HG03442 (cell line): ENCODE data around the gene METTL18.

Experiments used
- ATAC-seq: cut with Tn5 transposase; IDR thresholded peaks from one replicate; pipeline ENCODE4 v1.9.1; 2021; ENCODE audit warnings: mild to moderate bottlenecking, moderate library complexity; ENCODE audit not compliant: unreplicated experiment

METTL18 gene

DNA sequence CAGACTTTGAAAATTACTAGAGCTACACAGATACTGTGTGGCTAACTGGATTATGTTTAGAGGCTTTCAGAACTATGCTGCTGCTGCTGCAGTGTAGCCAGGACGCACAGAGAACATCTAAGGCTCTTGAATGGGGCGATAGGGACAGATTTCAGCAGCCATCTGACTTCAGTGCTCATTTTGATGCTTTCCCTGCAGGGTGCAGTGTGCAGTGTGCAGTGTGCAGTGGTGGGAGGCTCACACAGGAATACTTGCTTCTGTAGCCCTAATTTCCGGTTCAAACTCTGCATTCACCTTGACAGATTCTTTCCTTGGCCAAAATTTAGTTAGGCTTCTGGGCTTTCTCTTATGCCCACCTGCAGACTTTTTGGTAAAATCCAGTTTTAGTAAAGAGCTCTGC, 7.7 kb downstream of the METTL18 start:
- ATAC-seq = no peak

DNA sequence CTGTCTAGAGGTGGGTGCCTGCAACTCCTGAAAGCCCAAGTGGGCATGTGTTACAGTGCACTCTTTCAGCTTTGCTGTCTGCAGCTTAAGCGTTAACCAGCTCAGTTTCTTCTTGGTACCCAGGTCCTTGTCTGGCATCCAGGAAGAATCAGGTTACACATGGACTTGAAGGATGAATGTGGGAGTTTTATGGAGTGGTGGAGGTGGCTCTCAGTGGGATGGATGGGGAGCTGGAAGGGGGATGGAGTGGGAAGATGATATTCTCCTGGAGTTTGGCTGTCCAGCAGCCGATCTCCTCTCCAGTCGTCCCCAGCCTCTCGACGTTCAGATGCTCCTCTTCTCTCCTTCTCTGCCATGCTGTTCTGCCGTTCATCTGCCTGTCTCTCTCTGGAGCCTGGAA, 9.4 kb downstream of the METTL18 start:
- no peak for ATAC-seq

DNA sequence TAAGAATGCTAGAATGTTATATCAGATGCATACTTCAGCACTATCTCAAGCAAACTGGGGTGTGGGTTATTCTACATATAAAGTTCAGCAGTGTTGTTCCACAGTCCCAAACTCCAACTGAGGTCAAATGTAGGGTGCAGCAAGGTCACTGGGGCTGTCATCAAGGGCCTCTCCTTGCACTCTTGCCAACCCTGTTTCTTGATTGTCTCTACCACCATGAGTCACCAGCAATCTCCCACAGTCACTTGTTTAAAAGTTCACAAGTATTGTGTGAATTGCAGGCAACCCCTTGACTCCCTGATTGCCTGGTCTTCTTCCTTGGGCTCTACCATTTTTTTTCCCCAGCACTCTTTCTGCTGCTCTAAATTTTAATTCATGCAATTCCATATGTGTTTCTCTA, 10.6 kb downstream of the METTL18 start:
- ATAC-seq = no peak

DNA sequence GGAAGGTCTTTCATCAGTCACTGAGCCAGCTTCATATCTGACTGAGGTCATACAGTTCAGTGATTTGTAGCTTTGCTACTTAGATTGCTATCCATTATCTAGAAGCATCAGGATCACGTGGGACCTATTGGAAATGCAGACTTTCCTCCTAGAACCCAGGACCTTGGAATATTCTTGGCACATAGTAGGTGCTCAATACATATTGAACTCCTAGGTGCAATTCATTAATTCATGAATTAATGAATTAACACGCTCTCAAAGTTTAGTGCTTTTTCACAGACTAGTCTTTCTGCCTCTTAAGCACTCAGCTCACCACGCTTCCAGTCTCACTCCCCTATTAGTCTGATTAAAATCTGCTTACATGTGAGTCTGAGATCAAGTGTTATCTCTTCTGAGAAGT, 12.1 kb downstream of the METTL18 start:
- ATAC-seq = no peak

DNA sequence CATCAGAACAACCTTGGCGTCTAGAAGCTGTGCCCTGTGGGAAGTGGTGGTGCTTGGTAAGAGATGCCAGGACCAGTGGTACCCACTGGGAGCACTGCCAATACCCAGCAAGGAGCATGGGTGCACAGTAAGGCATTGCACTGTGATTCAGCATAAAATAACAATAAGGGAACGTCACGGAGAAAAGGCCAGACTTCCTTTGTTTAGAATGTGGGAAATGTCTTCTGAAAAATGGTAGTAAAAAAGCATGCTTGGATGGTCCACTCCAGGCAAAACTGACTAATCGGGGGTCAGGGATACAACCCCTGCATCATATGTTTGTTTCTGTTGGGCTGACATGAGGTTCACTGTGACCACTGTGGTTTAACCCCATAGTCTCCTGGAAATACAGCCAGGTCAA, 14.7 kb downstream of the METTL18 start:
- no peak for ATAC-seq

DNA sequence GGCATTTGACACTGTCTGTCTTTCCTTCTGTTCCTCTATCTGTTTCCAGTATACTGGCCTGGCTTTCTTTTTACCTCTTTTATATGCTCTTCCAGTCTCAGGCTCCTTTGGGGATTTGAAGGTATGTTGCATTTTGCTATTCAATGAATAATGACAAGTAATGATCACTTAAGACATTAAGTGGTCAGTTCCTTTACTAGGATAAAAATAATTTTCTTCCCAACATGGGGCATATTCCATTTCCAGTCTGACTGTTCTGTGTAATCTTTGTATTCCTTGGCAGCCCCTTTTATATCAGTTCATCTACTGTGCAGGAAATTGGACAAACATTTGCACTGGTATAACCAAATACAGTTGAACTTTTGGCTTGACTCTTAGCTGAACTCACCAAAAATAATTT, 15.6 kb downstream of the METTL18 start:
- ATAC-seq = no peak

DNA sequence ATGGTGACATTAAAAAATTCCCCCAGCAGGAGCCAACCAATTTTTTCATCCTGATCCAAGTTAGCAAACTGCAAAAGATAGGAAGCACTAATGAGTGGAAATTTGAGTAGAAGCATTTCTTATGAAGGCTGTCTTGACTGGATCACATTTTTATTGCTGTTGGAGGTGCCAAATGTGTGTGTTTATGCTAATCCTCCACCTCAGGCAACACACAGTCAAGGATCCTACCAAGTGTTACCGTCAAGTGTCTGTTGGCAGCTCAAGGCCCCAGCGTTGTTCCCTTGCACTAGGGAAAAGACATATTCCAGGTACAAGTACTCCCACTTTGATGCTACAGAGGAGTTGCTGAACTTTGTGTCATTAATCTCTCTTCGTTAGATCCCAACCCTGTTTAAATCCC, 18.3 kb downstream of the METTL18 start:
- no peak for ATAC-seq

DNA sequence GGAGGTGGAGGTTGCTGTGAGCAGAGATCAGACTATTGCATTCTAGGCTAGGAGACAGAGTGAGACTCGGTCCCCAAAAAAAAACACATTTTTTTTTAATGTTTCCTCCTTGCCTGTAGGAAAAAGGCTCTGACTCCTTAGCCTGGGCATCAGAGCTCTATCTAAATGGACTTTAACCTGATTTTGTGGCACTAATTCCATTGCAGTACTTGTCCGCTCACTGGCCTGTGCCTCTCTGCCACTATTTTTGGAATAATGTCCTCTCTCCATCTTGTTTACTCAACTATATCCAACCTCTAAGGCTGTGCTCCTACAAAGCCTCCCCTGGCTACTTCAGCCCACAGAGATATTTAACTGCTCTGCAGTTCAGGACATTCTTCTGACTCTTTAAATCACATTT, 26.5 kb downstream of the METTL18 start:
- no peak for ATAC-seq

DNA sequence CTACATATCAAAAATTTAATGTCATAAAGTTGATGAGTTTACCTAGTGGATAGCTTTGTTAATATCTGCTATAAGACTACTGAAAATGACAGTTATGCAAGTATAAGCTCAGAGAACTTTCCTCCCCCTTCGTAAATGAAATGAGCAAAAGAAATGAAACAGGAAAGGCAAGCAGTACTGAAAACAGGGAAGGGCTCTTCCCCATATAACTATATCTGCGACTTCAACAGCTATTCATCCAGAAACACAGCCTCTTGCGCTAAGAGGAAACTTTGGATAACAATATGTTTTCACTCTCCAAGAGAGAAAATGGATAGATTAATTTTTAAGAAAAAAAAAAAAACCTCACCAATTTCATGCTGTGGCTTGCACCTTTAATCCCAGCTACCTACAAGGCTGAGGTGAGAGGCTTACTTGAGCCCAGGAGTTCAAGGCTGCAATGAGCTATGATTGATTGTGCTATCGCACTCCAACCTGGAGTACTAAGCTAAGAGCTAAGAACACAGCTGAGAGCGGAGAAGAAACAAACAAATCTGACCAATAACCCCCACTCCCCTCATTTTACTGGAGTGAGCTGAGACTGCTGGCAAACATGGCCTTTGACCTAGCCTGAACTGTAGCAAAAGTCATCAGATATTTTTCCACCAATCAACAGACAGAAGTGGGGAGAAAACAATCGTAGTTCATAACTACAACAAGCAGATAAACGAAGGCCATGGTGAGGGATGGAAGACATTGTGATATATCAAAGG, 29.0 kb downstream of the METTL18 start:
- ATAC-seq = no peak

DNA sequence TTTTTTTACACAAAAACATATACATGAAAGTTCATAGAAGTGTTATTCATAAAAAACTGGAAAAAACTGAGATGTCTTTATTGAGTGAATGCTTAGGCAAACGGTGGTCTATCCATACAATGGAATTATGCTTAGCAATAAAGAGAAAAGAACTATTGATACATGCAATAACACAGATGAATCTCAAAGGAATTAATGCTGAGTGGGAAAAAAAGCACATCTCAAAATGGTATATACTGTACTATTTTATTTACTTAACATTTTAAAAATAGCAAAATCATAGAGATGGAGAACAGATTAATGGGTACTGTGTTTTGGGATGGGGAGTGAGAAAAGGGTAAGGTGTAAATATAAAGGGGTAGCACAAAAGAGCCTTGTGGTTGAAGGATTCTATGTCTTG, 29.8 kb downstream of the METTL18 start:
- ATAC-seq = no peak

DNA sequence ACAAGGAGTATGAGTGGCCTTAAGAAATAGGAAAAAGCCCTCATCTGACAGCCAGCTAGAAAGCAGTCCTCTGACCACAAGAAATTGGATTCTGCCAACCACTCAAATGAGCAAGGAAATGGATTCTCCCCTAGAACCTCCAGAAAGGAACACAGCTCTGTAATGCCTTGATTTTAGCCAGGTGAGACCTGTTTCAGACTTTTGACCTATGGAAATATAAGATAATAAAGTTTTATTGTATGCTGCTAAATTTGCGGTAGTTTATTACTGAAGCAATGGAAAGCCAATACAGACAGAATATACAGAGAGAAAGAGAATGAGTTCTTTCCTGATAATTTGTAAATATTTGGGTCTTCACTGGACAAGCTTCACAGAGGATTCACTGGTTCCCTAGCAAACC, 32.0 kb downstream of the METTL18 start:
- no peak for ATAC-seq

DNA sequence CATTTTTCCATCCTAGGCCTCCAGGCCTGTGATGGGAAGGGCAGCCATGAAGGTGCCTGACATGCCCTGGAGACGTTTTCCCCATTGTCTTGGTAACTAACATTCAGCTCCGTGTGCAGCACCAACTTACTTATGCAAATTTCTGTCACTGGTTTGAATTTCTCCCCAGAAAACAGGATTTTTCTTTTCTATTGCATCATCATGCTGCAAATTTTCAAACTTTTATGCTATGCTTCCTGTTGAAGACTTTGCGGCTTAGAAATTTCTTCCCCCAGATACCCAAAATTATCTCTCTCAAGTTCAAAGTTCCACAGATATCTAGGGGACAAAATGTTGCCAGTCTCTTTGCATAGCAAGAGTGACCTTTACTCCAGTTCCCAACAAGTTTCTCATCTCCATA, 35.7 kb downstream of the METTL18 start:
- ATAC-seq = no peak

DNA sequence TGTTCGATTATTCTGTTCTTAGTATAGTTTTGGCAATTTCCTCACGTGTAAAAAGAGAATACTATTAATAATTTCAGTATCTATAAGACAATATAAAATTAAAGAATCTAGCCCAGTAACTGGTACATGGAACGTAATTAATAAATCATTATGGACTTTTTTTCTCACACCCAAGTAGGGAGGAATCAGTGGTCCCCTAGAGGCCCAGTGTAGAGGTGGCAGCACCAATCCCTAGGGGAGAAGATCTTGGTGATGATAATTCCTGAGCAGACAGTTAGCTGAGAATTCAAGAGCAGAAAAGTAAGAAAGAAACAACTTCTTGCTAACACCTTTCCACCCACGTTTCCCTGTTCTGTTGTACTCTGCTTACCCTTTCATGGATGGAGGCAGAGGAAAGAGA, 41.2 kb downstream of the METTL18 start:
- ATAC-seq = no peak

DNA sequence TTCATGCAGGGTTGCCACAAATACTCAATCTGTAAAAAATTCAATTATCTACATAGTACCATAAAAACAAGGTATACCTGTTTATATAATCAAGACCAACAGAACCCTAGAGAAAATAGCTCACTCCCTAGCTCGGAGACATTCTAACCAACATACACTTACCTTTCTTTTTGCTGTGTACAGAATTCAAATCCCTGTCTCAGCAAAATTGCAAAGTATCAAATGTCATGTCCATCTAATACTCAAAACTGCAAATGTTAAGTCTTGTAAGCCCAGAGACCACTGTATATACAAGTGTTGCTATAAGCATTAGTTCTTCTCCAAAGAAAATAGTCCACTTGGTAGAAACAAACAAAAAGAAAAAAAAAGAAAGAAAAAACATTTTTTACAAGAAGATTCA, 44.7 kb downstream of the METTL18 start:
- no peak for ATAC-seq

DNA sequence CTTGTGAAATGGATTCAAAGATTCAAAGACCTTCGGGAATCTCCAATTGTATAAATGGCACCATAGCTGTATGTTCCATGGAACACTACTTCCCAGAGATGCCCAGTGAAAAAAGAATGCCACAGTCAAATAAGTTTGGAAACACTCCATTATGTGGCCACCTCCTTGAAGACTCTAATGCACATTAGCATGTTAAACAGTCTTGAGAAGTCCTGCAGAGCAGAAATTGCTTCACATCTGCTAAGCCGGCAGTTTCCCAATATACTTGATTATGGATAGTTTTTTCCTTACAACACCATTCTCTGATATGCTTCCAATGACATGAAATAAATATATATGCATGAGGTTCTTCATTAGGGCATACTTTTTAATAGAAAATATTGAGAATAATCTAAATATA, 48.2 kb downstream of the METTL18 start:
- no peak for ATAC-seq

DNA sequence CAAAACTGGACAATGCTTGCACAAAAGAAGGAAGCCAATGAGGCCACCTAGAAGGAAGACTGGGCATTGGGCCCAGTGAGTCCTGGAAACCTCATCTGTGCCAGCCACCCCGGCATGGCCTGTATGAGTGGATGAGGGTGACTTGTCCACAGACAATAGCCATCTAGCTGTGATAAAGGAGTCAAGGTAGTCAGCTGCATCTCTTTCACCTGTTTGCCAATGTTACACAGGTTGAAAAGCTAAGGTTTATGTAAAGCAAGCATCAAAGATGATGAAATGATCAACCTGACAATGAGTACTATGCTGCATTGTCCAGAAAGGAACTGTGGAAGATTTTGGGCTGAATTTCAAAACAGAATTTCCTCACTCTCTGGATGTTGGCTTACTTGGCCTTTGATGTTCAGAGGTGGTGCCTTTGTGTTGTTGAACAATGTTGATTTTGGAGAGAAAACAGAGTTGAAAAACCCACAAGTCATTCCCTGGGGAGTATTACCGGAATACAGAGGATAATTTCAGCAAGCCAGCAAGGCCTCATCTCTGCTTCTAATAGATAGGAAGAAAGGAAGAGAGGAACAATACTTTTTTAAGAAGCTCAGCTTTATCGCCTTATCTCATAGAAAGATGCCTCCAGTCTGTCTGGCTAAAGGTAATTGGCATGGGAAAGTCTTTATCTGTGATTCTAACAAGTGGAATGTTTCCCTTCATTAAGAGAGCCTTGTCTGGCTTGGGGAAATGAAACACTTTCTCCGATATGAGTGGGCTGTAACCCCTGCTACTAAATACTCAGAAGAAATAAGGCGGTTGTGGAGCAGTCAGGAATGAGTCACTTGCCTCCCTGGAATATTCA, 49.5 kb downstream of the METTL18 start:
- ATAC-seq = no peak
